GM12874 (cell line): Measurements from ENCODE around the gene FRAS1.

Experiments
- CTCF ChIP-seq: IDR thresholded peaks from 2 replicates; pipeline ENCODE4 v1.5.1; 2011; ENCODE audit warnings: low read depth, mild to moderate bottlenecking, control low read depth, low read length, moderate library complexity; ENCODE audit not compliant: insufficient read depth

FRAS1 gene

GRCh38 chr4:78342125-78342524 lies 285.0 kb downstream of the FRAS1 start:
- TF ChIP-seq CTCF, result no peak

DNA sequence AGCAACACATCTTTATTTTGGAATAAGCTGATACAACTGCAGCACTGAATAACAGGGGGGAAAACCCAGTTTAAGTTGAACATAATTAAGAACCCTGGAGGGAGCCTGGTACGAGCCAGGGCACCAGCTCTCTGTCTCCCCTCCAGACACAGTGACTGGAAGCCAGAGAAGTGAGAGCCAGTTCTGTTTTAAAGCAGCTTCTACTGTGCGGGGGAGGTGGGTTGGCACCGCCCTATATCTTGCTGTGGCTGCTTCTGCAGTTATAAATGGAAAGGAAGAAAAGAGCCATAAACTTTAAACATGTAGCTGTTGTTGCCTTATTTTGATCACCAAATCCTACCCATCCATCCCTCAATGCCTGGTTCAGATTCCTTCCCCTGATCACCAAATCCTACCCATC lies 286.6 kb downstream of the FRAS1 start:
- TF ChIP-seq CTCF, result no peak

DNA sequence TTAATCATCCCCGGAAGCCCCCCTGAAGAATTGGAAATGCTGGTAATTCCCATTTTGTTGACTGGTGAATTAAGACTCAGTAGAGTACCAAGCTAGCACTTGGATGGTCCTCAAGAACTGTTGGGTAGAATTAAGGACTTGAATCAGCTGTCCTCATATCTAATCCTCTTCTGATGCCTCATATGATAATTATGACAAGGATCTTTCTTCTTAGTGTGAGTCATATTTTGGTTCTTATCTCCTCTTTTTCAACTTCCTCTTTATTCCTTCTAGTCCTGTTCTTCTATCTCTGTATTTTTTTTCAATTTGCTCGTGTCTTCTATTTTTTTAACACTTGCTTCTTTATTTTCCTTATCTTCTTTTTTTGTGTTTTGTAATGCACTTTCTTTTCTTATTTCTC lies 288.1 kb downstream of the FRAS1 start:
- no peak for TF ChIP-seq CTCF

DNA sequence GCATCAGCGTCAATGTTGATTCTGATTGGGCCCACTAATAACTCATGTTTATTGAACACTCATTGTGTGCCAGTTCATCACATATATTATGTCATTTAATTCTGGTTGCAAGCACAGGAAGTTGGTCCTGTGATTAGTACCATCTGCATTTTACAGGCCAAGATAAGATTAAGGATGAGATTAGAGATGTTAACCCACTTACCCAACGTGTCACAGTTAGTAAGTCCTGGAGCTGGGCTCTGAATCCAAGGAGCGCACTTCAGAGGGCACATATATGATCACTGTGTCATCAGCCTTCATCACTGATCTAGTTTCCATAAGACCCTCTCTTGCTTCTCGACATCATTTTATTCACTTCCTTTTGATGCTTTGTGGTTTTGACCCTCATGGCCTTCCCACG lies 289.1 kb downstream of the FRAS1 start:
- no peak for TF ChIP-seq CTCF

DNA sequence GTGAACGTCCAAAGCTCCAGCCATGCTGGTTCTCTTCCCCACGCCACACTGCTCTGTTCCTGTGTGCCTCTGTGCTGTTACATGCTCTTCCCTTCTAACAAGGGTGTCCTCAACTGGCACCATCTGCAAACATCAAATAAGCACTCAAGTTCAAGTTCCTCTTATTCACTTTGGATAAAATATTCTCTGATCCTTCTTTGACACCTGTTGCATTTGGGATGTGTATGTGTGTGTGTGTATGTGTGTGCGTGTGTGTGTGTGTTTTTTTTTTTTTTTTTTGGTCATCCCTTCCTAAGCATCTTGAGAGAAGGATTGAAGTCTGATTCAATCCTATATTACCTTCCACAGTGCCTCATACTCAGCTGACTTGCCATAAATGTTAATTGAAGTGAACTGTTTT lies 290.4 kb downstream of the FRAS1 start:
- no peak for TF ChIP-seq CTCF

GRCh38 chr4:78353921-78354320 lies 296.8 kb downstream of the FRAS1 start:
- TF ChIP-seq CTCF, result no peak

DNA sequence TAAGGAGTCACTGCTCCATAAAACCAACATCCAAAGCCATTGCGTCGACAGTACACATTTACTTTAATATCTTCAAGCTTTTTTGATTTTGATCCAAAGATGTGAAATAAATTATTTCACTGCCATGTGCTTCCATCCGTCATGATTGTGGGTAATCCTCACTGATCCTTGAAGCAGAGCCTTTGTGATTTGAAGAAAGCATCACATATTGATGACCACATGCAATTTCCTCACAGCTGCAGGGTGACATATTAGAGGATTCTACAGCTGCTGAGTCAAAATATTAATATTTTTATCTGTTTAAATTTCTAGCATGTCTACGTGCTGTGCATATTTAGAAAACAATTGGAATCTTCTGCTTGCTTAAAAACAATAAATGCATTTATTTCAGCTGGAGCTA lies 297.7 kb downstream of the FRAS1 start:
- no peak for TF ChIP-seq CTCF

- no peak for TF ChIP-seq CTCF
Observed at GRCh38 chr4:78355306-78355705, 298.2 kb downstream of the FRAS1 start.
